A549 (cell line): ENCODE results near the gene ZNF605. TPM values are rescaled to one million over a fixed set of nuclear protein-coding genes. Genes with fewer than 3 reads are reported as not detected.
A peak's percentile ranks its signal among the peaks of the same experiment; 100 is the strongest.

ENCODE experiments used
- ATAC-seq, 2 experiments: fragments of 200-7000 bp in 1 of 2; fragments of >200 bp in 1 of 2; cut with Nextera tagmentation in 1 of 2; cut with Tn5 transposase in 1 of 2; 3 replicates each; pipeline versions ENCODE4 v1.8.0 to v1.9.1; 2018 to 2020; ENCODE audit warnings: mild to moderate bottlenecking in 1 of 2, moderate library complexity in 1 of 2
- CTCF ChIA-PET: fragments of 300-600 bp; sonication (Branson Sonifier 250); formaldehyde crosslinking; extraction: SDS; loops from one replicate; lab custom pipeline; 2021; ENCODE audit warnings: antibody characterized with exemption, inconsistent platforms; lab: Yijun Ruan, JAX
- POLR2A ChIA-PET: fragments of 350-600 bp; formaldehyde crosslinking; extraction: SDS; loops from one replicate; lab custom pipeline; 2021; ENCODE audit warnings: antibody characterized with exemption, inconsistent platforms; lab: Yijun Ruan, JAX
- DNase-seq, 2 experiments: peaks; one replicate each; pipeline versions ENCODE4 v3.0.0 to v3.0.0-alpha.2; 2011 to 2016; ENCODE audit warnings: low read depth in 1 of 2, low spot score in 1 of 2
- FAIRE-seq: peaks from 2 replicates; lab custom pipeline; 2011; peaks lifted over from hg19 to GRCh38; lab: Jason Lieb, UNC
- H3K27ac ChIP-seq, 2 experiments: fragments of >200 bp; sonication (Bioruptor Twin); formaldehyde crosslinking; 3 replicates each; pipeline ENCODE4 v1.5.1; 2016 to 2017
- H3K4me1 ChIP-seq: fragments of >200 bp; sonication (Bioruptor Twin); formaldehyde crosslinking; 3 replicates; pipeline ENCODE4 v1.6.1; 2016
- H3K4me2 ChIP-seq: fragments of >200 bp; sonication (Bioruptor Twin); formaldehyde crosslinking; 3 replicates; pipeline ENCODE4 v1.6.1; 2016
- H3K4me3 ChIP-seq: fragments of >200 bp; sonication (Bioruptor Twin); formaldehyde crosslinking; 3 replicates; pipeline ENCODE4 v1.5.1; 2016
- H3K9me3 ChIP-seq: fragments of >200 bp; sonication (Bioruptor Twin); formaldehyde crosslinking; 3 replicates; pipeline ENCODE4 v1.6.1; 2016
- CBX2 ChIP-seq: fragments of 200-600 bp; sonication (generic); IDR thresholded peaks from 2 replicates; pipeline ENCODE4 v1.6.1; 2016; ENCODE audit warnings: low read depth, mild to moderate bottlenecking, borderline replicate concordance
- CBX8 ChIP-seq: fragments of 200-600 bp; sonication (generic); IDR thresholded peaks from 2 replicates; pipeline ENCODE4 v1.6.1; 2016
- CEBPB ChIP-seq, 2 experiments: fragments of >200 bp in 1 of 2; sonication (Bioruptor Twin) in 1 of 2; formaldehyde crosslinking in 1 of 2; IDR thresholded peaks; 2 replicates each; pipeline ENCODE4 v1.6.1; 2012 to 2016
- CHD4 ChIP-seq: fragments of 200-600 bp; sonication (generic); IDR thresholded peaks from 2 replicates; pipeline ENCODE4 v1.6.1; 2016; ENCODE audit warnings: antibody characterized with exemption, mild to moderate bottlenecking, borderline replicate concordance
- EHF ChIP-seq: fragments of 250-450 bp; sonication (Bioruptor Pico); IDR thresholded peaks from 2 replicates; pipeline ENCODE4 v1.5.0; 2020; ENCODE audit warnings: mild to moderate bottlenecking
- EHMT2 ChIP-seq: fragments of 200-600 bp; sonication (generic); IDR thresholded peaks from 2 replicates; pipeline ENCODE4 v1.6.1; 2016; ENCODE audit warnings: antibody characterized with exemption, low read depth, mild to moderate bottlenecking, moderate library complexity
- ELK1 ChIP-seq: fragments of 150-350 bp; IDR thresholded peaks from 2 replicates; pipeline ENCODE4 v1.6.1; 2014; ENCODE audit warnings: low read depth, mild to moderate bottlenecking, low read length
- ESRRA ChIP-seq: fragments of 150-350 bp; IDR thresholded peaks from 2 replicates; pipeline ENCODE4 v1.6.1; 2014; ENCODE audit warnings: mild to moderate bottlenecking, low read length, borderline replicate concordance
- FOSB ChIP-seq: fragments of 250-450 bp; sonication (Bioruptor Pico); IDR thresholded peaks from 2 replicates; pipeline ENCODE4 v1.5.0; 2020; ENCODE audit warnings: mild to moderate bottlenecking, moderate library complexity
- FOXS1 ChIP-seq: fragments of 250-450 bp; sonication (Bioruptor Pico); IDR thresholded peaks from 2 replicates; pipeline ENCODE4 v1.5.0; 2020; ENCODE audit warnings: mild to moderate bottlenecking, moderate library complexity
- HOXB5 ChIP-seq: fragments of 250-450 bp; sonication (Bioruptor Pico); IDR thresholded peaks from 2 replicates; pipeline ENCODE4 v1.5.0; 2020; ENCODE audit warnings: mild to moderate bottlenecking, moderate library complexity
- JUN ChIP-seq, 2 experiments: fragments of >200 bp; sonication (Bioruptor Twin); formaldehyde crosslinking; IDR thresholded peaks; 2 replicates in 1 of 2; 3 replicates in 1 of 2; pipeline ENCODE4 v1.6.1; 2016 to 2017
- KDM1A ChIP-seq: fragments of 200-600 bp; sonication (generic); IDR thresholded peaks from 2 replicates; pipeline ENCODE4 v1.6.1; 2016; ENCODE audit warnings: low read depth, mild to moderate bottlenecking
- MAFK ChIP-seq: fragments of 450-650 bp; IDR thresholded peaks from 2 replicates; pipeline ENCODE4 v1.6.1; 2014; ENCODE audit not compliant: partially characterized antibody
- MAX ChIP-seq: IDR thresholded peaks from 2 replicates; pipeline ENCODE4 v1.6.1; 2012
- MAZ ChIP-seq: fragments of 150-350 bp; IDR thresholded peaks from 2 replicates; pipeline ENCODE4 v1.6.1; 2014; ENCODE audit warnings: antibody characterized with exemption, low read depth, low read length, borderline replicate concordance
- MYC ChIP-seq: IDR thresholded peaks from 2 replicates; pipeline ENCODE4 v1.6.1; 2012; ENCODE audit warnings: mild to moderate bottlenecking, inconsistent platforms, low read length, improper control_type of control experiment, borderline replicate concordance
- NR3C1 ChIP-seq: fragments of >200 bp; sonication (Bioruptor Twin); formaldehyde crosslinking; IDR thresholded peaks from 3 replicates; pipeline ENCODE4 v1.6.1; 2017
- POLR2A ChIP-seq: IDR thresholded peaks from 2 replicates; pipeline ENCODE4 v1.6.1; 2012; ENCODE audit warnings: mild to moderate bottlenecking, low read length
- RAD21 ChIP-seq, 2 experiments: fragments of >200 bp in 1 of 2; sonication (Bioruptor Twin) in 1 of 2; formaldehyde crosslinking in 1 of 2; IDR thresholded peaks in 1 of 2; conservative IDR thresholded peaks in 1 of 2; 2 replicates in 1 of 2; 3 replicates in 1 of 2; pipeline ENCODE4 v1.6.1; 2012 to 2018; ENCODE audit warnings: inconsistent platforms in 1 of 2
- RFX5 ChIP-seq: fragments of 450-650 bp; IDR thresholded peaks from 2 replicates; pipeline ENCODE4 v1.7.1; 2014; ENCODE audit warnings: antibody characterized with exemption, mild to moderate bottlenecking, moderate library complexity
- TFCP2L1 ChIP-seq: fragments of 250-450 bp; sonication (Bioruptor Pico); IDR thresholded peaks from 2 replicates; pipeline ENCODE4 v1.5.0; 2021; ENCODE audit warnings: mild to moderate bottlenecking
- TP53 ChIP-seq: fragments of 250-450 bp; sonication (Bioruptor Pico); IDR thresholded peaks from 2 replicates; pipeline ENCODE4 v1.5.0; 2021; ENCODE audit warnings: mild to moderate bottlenecking, moderate library complexity
- ZC3H11A ChIP-seq: fragments of 450-650 bp; IDR thresholded peaks from 2 replicates; pipeline ENCODE4 v1.6.1; 2014; ENCODE audit warnings: antibody characterized with exemption, mild to moderate bottlenecking
- ZFP36 ChIP-seq: fragments of 450-650 bp; IDR thresholded peaks from 2 replicates; pipeline ENCODE4 v1.6.1; 2014; ENCODE audit warnings: borderline replicate concordance; ENCODE audit not compliant: partially characterized antibody
- ZSCAN20 ChIP-seq: fragments of 250-450 bp; sonication (Bioruptor Pico); IDR thresholded peaks from 2 replicates; pipeline ENCODE4 v1.8.0; 2022; ENCODE audit warnings: mild to moderate bottlenecking, moderate library complexity
- WGBS: methylation state at CpG from one replicate; pipeline ENCODE4 v1.1.6; 2017; ENCODE audit errors: missing lambda C conversion rate; 5-methylcytosine and 5-hydroxymethylcytosine counted together
- polyA plus RNA-seq, 4 experiments: library from polyadenylated mRNA; depleted of rRNA in 3 of 4; stranded (reverse); fragments of >200 nt; fragmentation: RNase III in 1 of 4; extraction: RNeasy Plus Mini Kit Qiagen cat#74134 plus additional on column Dnase treatment in 1 of 4; gene quantifications; 2 replicates in 3 of 4; 3 replicates in 1 of 4; pipeline ENCODE4 v1.2.3, GENCODE V29; 2011 to 2017
- TF ChIP-seq, protein P1 (sequence below): IDR thresholded peaks from 2 replicates; pipeline ENCODE4 v1.6.1; 2012; ENCODE audit warnings: low read depth, borderline replicate concordance
- TF ChIP-seq, protein P2 (sequence below): fragments of 450-650 bp; IDR thresholded peaks from 2 replicates; pipeline ENCODE4 v1.6.1; 2014; ENCODE audit warnings: antibody characterized with exemption
- TF ChIP-seq, protein P3 (sequence below): fragments of 250-450 bp; sonication (Bioruptor Pico); IDR thresholded peaks from 2 replicates; pipeline ENCODE4 v1.5.0; 2020; ENCODE audit warnings: low read depth, mild to moderate bottlenecking, moderate library complexity

The ZNF605 gene
- polyA plus RNA-seq, 2 of the 4 experiments (the other 2 are of a cell fraction) = 5.6 to 18.2 TPM

DNA sequence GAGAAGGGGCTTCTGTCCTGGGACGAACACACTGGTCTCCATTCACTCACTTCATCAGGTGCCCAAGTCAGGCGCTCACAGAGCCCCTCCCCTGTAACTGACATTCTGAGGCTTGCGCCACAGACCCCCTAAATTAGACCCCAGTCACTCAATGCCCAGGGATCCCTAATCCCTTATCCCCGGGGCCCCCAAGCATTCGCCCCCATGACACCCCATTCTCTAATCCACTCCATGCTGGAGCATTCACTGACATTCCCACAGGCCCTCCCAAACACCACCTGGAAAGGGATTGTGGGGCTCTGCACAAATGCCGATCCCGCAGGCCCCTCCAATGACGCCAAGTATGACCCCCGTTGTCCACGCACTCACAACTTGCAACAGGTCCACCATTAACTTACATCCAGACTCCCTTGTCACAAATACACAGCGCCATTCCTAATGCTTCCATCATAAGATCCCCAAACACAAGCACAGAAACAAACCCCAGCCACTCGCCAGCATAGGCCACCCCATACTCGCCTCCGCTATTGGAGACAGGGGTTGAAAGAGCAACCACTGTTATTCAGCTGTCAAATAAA, 1.5 kb downstream of the ZNF605 start:
- peak in 1 of 2 experiments; percentile 6 for DNase-seq
- FAIRE-seq = no peak
- POLR2A ChIA-PET = no interaction called here
- Histone ChIP-seq H3K4me1 (no peaks in the 10 kb centered on the region), H3K27ac (no peak overlapping the region), H3K4me3 (no peak overlapping the region), H3K4me2 (peak overlapping the region; percentile 87), H3K9me3 (peaks cover 72% of the 10 kb centered on the region)
- no peak for ATAC-seq
- CTCF ChIA-PET = no interaction called here
- TF ChIP-seq EHMT2 (no peak), MAZ (no peak), KDM1A (no peak), ZSCAN20 (CRISPR knock-in tag) (no peak)
- WGBS = 97% methylated on average over 14 of the region's 14 CpGs

GRCh38 chr12:132953771-132954170, 2.3 kb downstream of the ZNF605 start:
- ATAC-seq (no peak), DNase-seq (no peak), FAIRE-seq (no peak)
- no peak overlapping the region for H3K4me2 ChIP-seq
- H3K9me3 ChIP-seq = peaks cover 73% of the 10 kb centered on the region
- no peak overlapping the region for H3K4me3 ChIP-seq
- 91% methylated on average over 7 of the region's 7 CpGs for WGBS
- TF ChIP-seq, protein P1, sequence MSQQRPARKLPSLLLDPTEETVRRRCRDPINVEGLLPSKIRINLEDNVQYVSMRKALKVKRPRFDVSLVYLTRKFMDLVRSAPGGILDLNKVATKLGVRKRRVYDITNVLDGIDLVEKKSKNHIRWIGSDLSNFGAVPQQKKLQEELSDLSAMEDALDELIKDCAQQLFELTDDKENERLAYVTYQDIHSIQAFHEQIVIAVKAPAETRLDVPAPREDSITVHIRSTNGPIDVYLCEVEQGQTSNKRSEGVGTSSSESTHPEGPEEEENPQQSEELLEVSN = no peak
- no peak for TF ChIP-seq FOXS1 (CRISPR knock-in tag)
- TF ChIP-seq POLR2A = no peak
- TF ChIP-seq, protein P2, sequence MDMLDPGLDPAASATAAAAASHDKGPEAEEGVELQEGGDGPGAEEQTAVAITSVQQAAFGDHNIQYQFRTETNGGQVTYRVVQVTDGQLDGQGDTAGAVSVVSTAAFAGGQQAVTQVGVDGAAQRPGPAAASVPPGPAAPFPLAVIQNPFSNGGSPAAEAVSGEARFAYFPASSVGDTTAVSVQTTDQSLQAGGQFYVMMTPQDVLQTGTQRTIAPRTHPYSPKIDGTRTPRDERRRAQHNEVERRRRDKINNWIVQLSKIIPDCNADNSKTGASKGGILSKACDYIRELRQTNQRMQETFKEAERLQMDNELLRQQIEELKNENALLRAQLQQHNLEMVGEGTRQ = no peak
- no peak for TF ChIP-seq TFCP2L1
- TF ChIP-seq FOSB (CRISPR knock-in tag) = no peak
- no peak for TF ChIP-seq MAX
- no peak for TF ChIP-seq CEBPB (IDR thresholded peaks at IDR 0.05)
- no peak for TF ChIP-seq TP53 (CRISPR knock-in tag)
- TF ChIP-seq MAFK = no peak
- no peak for TF ChIP-seq CBX2
- no peak for TF ChIP-seq CHD4
- TF ChIP-seq, protein P3, sequence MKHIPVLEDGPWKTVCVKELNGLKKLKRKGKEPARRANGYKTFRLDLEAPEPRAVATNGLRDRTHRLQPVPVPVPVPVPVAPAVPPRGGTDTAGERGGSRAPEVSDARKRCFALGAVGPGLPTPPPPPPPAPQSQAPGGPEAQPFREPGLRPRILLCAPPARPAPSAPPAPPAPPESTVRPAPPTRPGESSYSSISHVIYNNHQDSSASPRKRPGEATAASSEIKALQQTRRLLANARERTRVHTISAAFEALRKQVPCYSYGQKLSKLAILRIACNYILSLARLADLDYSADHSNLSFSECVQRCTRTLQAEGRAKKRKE (CRISPR knock-in tag) = no peak
- ChIA-PET CTCF (no interaction called here), POLR2A (no interaction called here)
- no peaks in the 10 kb centered on the region for H3K4me1 ChIP-seq
- no peak overlapping the region for H3K27ac ChIP-seq

GRCh38 chr12:132953163-132953425, 3.0 kb downstream of the ZNF605 start:
- TF ChIP-seq ZC3H11A (no peak), MYC (no peak), RAD21 (conservative IDR thresholded peaks at IDR 0.05 in 1 of 2, IDR thresholded peaks at IDR 0.05 in 1 of 2) (no peak), EHMT2 (no peak), MAFK (no peak), NR3C1 (no peak), EHF (no peak), ELK1 (no peak), RFX5 (no peak), CHD4 (no peak), JUN (IDR thresholded peaks at IDR 0.05) (no peak), ZFP36 (no peak), ESRRA (no peak), HOXB5 (CRISPR knock-in tag) (no peak), CBX8 (no peak), CBX2 (no peak), KDM1A (no peak)
- TF ChIP-seq, protein P1 = no peak
- POLR2A ChIA-PET = no interaction called here
- no peak overlapping the region for H3K4me2 ChIP-seq
- WGBS = 100% methylated on average over 2 of the region's 2 CpGs
- no peak overlapping the region for H3K4me3 ChIP-seq
- ATAC-seq (no peak), FAIRE-seq (no peak), DNase-seq (no peak)
- peaks cover 75% of the 10 kb centered on the region for H3K9me3 ChIP-seq
- CTCF ChIA-PET = no interaction called here
- no peak overlapping the region for H3K27ac ChIP-seq
- no peaks in the 10 kb centered on the region for H3K4me1 ChIP-seq
